HepG2 (cell line): ENCODE results near the gene ELP5. TPM values are rescaled to one million over a fixed set of nuclear protein-coding genes. Genes with fewer than 3 reads are reported as not detected.
A peak's percentile ranks its signal among the peaks of the same experiment; 100 is the strongest.

Source experiments
- ATF6 ChIP-seq: sonication (generic); formaldehyde crosslinking; conservative IDR thresholded peaks from 2 replicates; pipeline ENCODE4 v1.4.0; 2020; ENCODE audit warnings: missing genetic modification reagents
- CBX1 ChIP-seq: IDR thresholded peaks from one replicate; pipeline ENCODE4 v1.6.1; 2016; ENCODE audit warnings: antibody characterized with exemption, low read depth
- ERF ChIP-seq: IDR thresholded peaks from 2 replicates; pipeline ENCODE4 v1.6.1; 2018; ENCODE audit warnings: missing biosample characterization, missing genetic modification reagents
- HDAC1 ChIP-seq: sonication (generic); formaldehyde crosslinking; IDR thresholded peaks from 2 replicates; pipeline ENCODE4 v1.5.1; 2020; ENCODE audit warnings: mild to moderate bottlenecking, missing genetic modification reagents
- JUN ChIP-seq: sonication (generic); formaldehyde crosslinking; IDR thresholded peaks from 2 replicates; pipeline ENCODE4 v1.4.0; 2020; ENCODE audit warnings: mild to moderate bottlenecking, missing genetic modification reagents
- KDM3A ChIP-seq: IDR thresholded peaks from 2 replicates; pipeline ENCODE4 v1.6.1; 2018; ENCODE audit warnings: low read depth, missing compliant biosample characterization
- KLF16 ChIP-seq, 2 experiments: sonication (generic) in 1 of 2; formaldehyde crosslinking in 1 of 2; IDR thresholded peaks; 2 replicates each; pipeline versions ENCODE4 v1.6.1 to v1.8.0; 2016 to 2023; ENCODE audit warnings: missing genetic modification reagents in 2 of 2, missing compliant biosample characterization in 1 of 2
- MED1 ChIP-seq: sonication (generic); formaldehyde crosslinking; IDR thresholded peaks from 2 replicates; pipeline ENCODE4 v1.4.0; 2020; ENCODE audit warnings: missing genetic modification reagents
- MIXL1 ChIP-seq: IDR thresholded peaks from 2 replicates; pipeline ENCODE4 v1.6.1; 2016
- RNF2 ChIP-seq: fragments of 450-650 bp; conservative IDR thresholded peaks from 2 replicates; pipeline ENCODE4 v1.6.1; 2016; ENCODE audit warnings: low read depth
- TBL1XR1 ChIP-seq: fragments of 150-350 bp; IDR thresholded peaks from 2 replicates; pipeline ENCODE4 v1.6.1; 2014; ENCODE audit warnings: borderline replicate concordance, low read length; ENCODE audit not compliant: partially characterized antibody
- ZNF136 ChIP-seq: sonication (generic); formaldehyde crosslinking; IDR thresholded peaks from 2 replicates; pipeline ENCODE4 v1.8.1; 2022; ENCODE audit warnings: low read depth, mild to moderate bottlenecking, moderate library complexity, missing genetic modification reagents
- ZNF205 ChIP-seq: IDR thresholded peaks from 2 replicates; pipeline ENCODE4 v1.6.1; 2018; ENCODE audit warnings: missing biosample characterization, missing genetic modification reagents
- ZNF232 ChIP-seq: sonication (generic); formaldehyde crosslinking; IDR thresholded peaks from 2 replicates; pipeline ENCODE4 v1.4.0; 2020; ENCODE audit warnings: missing genetic modification reagents, borderline replicate concordance
- ZNF24 ChIP-seq: fragments of 450-650 bp; IDR thresholded peaks from 2 replicates; pipeline ENCODE4 v1.6.1; 2017; ENCODE audit warnings: antibody characterized with exemption, mild to moderate bottlenecking
- ZNF557 ChIP-seq: sonication (generic); formaldehyde crosslinking; IDR thresholded peaks from 2 replicates; pipeline ENCODE4 v1.4.0; 2020; ENCODE audit warnings: missing genetic modification reagents
- ZNF570 ChIP-seq: sonication (generic); formaldehyde crosslinking; IDR thresholded peaks from 2 replicates; pipeline ENCODE4 v1.4.0; 2020; ENCODE audit warnings: mild to moderate bottlenecking, missing genetic modification reagents, borderline replicate concordance
- ZNF577 ChIP-seq: sonication (generic); formaldehyde crosslinking; IDR thresholded peaks from 2 replicates; pipeline ENCODE4 v1.4.0; 2020; ENCODE audit warnings: mild to moderate bottlenecking, low read depth, missing genetic modification reagents, borderline replicate concordance
- polyA plus RNA-seq, 8 experiments: library from polyadenylated mRNA; depleted of rRNA in 3 of 8; stranded (reverse) in 7 of 8; unstranded in 1 of 8; fragments of >200 nt; fragmentation: Illumina TruSeq in 4 of 8; extraction: Trizol in 4 of 8; gene quantifications; 2 replicates each; pipeline versions ENCODE4 v1.2.1 to v1.2.3, GENCODE V29; 2011 to 2016; ENCODE audit warnings: low read depth in 4 of 8, missing spikeins in 1 of 8, mixed read lengths in 1 of 8; ENCODE audit not compliant: insufficient read depth in 1 of 8
- total RNA-seq, 5 experiments: library from RNA; depleted of rRNA; stranded (reverse); fragments of >200 nt; fragmentation: Illumina TruSeq; extraction: Trizol; gene quantifications; 2 replicates each; pipeline ENCODE4 v1.2.3, GENCODE V29; 2016; ENCODE audit warnings: low read depth in 1 of 5
- TF ChIP-seq, protein P1 (sequence below): sonication (generic); formaldehyde crosslinking; IDR thresholded peaks from 2 replicates; pipeline ENCODE4 v1.5.0; 2020; ENCODE audit warnings: mild to moderate bottlenecking, missing genetic modification reagents, borderline replicate concordance
- TF ChIP-seq, protein P2 (sequence below): sonication (generic); formaldehyde crosslinking; IDR thresholded peaks from 2 replicates; pipeline ENCODE4 v1.8.1; 2023; ENCODE audit warnings: mild to moderate bottlenecking, inconsistent platforms, moderate library complexity, missing genetic modification reagents, borderline replicate concordance
- TF ChIP-seq, protein P3 (sequence below): IDR thresholded peaks from 2 replicates; pipeline ENCODE4 v1.6.1; 2016; ENCODE audit warnings: low read depth
- TF ChIP-seq, protein P4 (sequence below): sonication (generic); formaldehyde crosslinking; IDR thresholded peaks from 2 replicates; pipeline ENCODE4 v1.4.0; 2020; ENCODE audit warnings: low read depth, mild to moderate bottlenecking, missing genetic modification reagents

ELP5 gene
- total and polyA plus RNA-seq, 2 of the 13 experiments (the other 11 are each of a cell fraction or from before 2014, with no cell fraction given): 67.6 to 69.8 TPM

- TF ChIP-seq, protein P1, sequence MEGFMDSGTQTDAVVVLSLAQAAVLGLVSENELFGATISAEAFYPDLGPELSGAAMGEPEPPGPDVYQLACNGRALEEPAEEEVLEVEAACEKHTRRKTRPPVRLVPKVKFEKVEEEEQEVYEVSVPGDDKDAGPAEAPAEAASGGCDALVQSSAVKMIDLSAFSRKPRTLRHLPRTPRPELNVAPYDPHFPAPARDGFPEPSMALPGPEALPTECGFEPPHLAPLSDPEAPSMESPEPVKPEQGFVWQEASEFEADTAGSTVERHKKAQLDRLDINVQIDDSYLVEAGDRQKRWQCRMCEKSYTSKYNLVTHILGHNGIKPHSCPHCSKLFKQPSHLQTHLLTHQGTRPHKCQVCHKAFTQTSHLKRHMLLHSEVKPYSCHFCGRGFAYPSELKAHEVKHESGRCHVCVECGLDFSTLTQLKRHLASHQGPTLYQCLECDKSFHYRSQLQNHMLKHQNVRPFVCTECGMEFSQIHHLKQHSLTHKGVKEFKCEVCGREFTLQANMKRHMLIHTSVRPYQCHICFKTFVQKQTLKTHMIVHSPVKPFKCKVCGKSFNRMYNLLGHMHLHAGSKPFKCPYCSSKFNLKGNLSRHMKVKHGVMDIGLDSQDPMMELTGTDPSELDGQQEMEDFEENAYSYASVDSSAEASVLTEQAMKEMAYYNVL (CRISPR knock-in tag): no peak; the same call in 1 of the 2 replicates
- TF ChIP-seq HDAC1 (CRISPR knock-in tag) (peak; percentile 52), ZNF24 (no peak), ZNF232 (CRISPR knock-in tag) (no peak; the same call in 1 of the 2 replicates), TBL1XR1 (peak; percentile 20), ZNF557 (no peak), RNF2 (no peak), MED1 (CRISPR knock-in tag) (no peak), ERF (CRISPR knock-in tag) (0 out of 2 replicates have a peak, but pooled peaks have one; percentile 12), ZNF136 (CRISPR knock-in tag) (0 out of 2 replicates have a peak, but pooled peaks have one; percentile 72), JUN (CRISPR knock-in tag) (no peak; the same call in none of the 2 replicates), ZNF577 (CRISPR knock-in tag) (no peak), KLF16 (CRISPR knock-in tag; IDR thresholded peaks at IDR 0.05) (0 out of 4 replicates have a peak, but pooled peaks of 1 of the 2 experiments have one; percentile 46), ATF6 (CRISPR knock-in tag) (no peak), KDM3A (CRISPR knock-in tag) (0 out of 2 replicates have a peak, but pooled peaks have one; percentile 45), CBX1 (no peak), ZNF205 (CRISPR knock-in tag) (peak; percentile 12; the same call in 1 of the 2 replicates), MIXL1 (no peak), ZNF570 (no peak)
- TF ChIP-seq, protein P2, sequence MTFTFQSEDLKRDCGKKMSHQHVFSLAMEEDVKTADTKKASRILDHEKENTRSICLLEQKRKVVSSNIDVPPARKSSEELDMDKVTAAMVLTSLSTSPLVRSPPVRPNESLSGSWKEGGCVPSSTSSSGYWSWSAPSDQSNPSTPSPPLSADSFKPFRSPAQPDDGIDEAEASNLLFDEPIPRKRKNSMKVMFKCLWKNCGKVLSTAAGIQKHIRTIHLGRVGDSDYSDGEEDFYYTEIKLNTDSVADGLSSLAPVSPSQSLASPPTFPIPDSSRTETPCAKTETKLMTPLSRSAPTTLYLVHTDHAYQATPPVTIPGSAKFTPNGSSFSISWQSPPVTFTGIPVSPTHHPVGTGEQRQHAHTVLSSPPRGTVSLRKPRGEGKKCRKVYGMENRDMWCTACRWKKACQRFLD (CRISPR knock-in tag): no peak
- TF ChIP-seq, protein P3, sequence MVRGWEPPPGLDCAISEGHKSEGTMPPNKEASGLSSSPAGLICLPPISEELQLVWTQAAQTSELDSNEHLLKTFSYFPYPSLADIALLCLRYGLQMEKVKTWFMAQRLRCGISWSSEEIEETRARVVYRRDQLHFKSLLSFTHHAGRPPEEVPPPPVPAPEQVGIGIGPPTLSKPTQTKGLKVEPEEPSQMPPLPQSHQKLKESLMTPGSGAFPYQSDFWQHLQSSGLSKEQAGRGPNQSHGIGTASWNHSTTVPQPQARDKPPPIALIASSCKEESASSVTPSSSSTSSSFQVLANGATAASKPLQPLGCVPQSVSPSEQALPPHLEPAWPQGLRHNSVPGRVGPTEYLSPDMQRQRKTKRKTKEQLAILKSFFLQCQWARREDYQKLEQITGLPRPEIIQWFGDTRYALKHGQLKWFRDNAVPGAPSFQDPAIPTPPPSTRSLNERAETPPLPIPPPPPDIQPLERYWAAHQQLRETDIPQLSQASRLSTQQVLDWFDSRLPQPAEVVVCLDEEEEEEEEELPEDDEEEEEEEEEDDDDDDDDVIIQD: no peak
- TF ChIP-seq, protein P4, sequence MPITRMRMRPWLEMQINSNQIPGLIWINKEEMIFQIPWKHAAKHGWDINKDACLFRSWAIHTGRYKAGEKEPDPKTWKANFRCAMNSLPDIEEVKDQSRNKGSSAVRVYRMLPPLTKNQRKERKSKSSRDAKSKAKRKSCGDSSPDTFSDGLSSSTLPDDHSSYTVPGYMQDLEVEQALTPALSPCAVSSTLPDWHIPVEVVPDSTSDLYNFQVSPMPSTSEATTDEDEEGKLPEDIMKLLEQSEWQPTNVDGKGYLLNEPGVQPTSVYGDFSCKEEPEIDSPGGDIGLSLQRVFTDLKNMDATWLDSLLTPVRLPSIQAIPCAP (CRISPR knock-in tag): no peak
These were observed 32.0 kb upstream of the ELP5 start, which contains the start of the genes ACADVL and DLG4 (continued) for GRCh38 chr17:7219812-7220592.
